ENCODE data around the gene MARCHF3. TPM values are rescaled to one million over a fixed set of nuclear protein-coding genes. Genes with fewer than 3 reads are reported as not detected.
"Not testable (repeated sequence)": the region's sequence is repeated elsewhere in the genome, so short reads cannot be mapped to it uniquely, and the experiment has no call there.

MARCHF3 gene
- polyA plus RNA-seq, 1 donor from 2014 or later, result 3.9 TPM

- not testable (repeated sequence) for H3K4me3 ChIP-seq (ENCODE audit: low read length); H3F3A ChIP-seq (ENCODE audit: insufficient read depth, low read length, poor library complexity, severe bottlenecking); H3K27ac ChIP-seq (ENCODE audit: low read length)
Measured at GRCh38 chr5:126843375-126843774, 187.0 kb downstream of the MARCHF3 start.

GRCh38 chr5:126839407-126839806 is 191.0 kb downstream of the MARCHF3 start:
- H2AFZ ChIP-seq (ENCODE audit: low read depth, low read length); H3K9ac ChIP-seq (ENCODE audit: low read length); H3K4me2 ChIP-seq (ENCODE audit: low read length); H4K20me1 ChIP-seq (ENCODE audit: insufficient read depth); H3K4me3 ChIP-seq (ENCODE audit: low read length); H3K79me2 ChIP-seq (replicated peaks; ENCODE audit: insufficient read depth, low read length); H3K9me3 ChIP-seq (ENCODE audit: low read length); H3K27ac ChIP-seq (ENCODE audit: low read length); H3K36me3 ChIP-seq (ENCODE audit: insufficient read depth, low read length); H3F3A ChIP-seq (ENCODE audit: insufficient read depth, low read length, poor library complexity, severe bottlenecking); H3K9me2 ChIP-seq (ENCODE audit: insufficient read depth, low read length); H3K27me3 ChIP-seq (ENCODE audit: insufficient read depth, low read depth, low read length): not testable (repeated sequence)

More at GRCh38 chr5:126843375-126843774, 187.0 kb downstream of the MARCHF3 start:
- H3K9ac ChIP-seq (ENCODE audit: low read length); H3K9me3 ChIP-seq (ENCODE audit: low read length); H3K27me3 ChIP-seq (ENCODE audit: insufficient read depth, low read depth, low read length); H2AFZ ChIP-seq (ENCODE audit: low read depth, low read length); H4K20me1 ChIP-seq (ENCODE audit: insufficient read depth); H3K9me2 ChIP-seq (ENCODE audit: insufficient read depth, low read length); H3K79me2 ChIP-seq (replicated peaks; ENCODE audit: insufficient read depth, low read length); H3K4me2 ChIP-seq (ENCODE audit: low read length); H3K36me3 ChIP-seq (ENCODE audit: insufficient read depth, low read length): not testable (repeated sequence)

GRCh38 chr5:126837906-126838539 is 192.3 kb downstream of the MARCHF3 start:
- Histone ChIP-seq H3F3A (ENCODE audit: insufficient read depth, low read length, poor library complexity, severe bottlenecking) (no peaks in the 10 kb centered on the region), H3K36me3 (ENCODE audit: insufficient read depth, low read length) (no peaks in the 10 kb centered on the region), H3K9me2 (ENCODE audit: insufficient read depth, low read length) (no peaks in the 10 kb centered on the region), H3K27ac (ENCODE audit: low read length) (no peak overlapping the region), H3K79me2 (replicated peaks; ENCODE audit: insufficient read depth, low read length) (no peaks in the 10 kb centered on the region), H4K20me1 (ENCODE audit: insufficient read depth) (no peaks in the 10 kb centered on the region), H3K9ac (ENCODE audit: low read length) (no peak overlapping the region), H3K4me3 (ENCODE audit: low read length) (no peak overlapping the region), H2AFZ (ENCODE audit: low read depth, low read length) (no peak overlapping the region), H3K4me2 (ENCODE audit: low read length) (no peak overlapping the region), H3K27me3 (ENCODE audit: insufficient read depth, low read depth, low read length) (no peaks in the 10 kb centered on the region), H3K9me3 (ENCODE audit: low read length) (no peaks in the 10 kb centered on the region)
- peak; percentile 61 for TF ChIP-seq CTCF (IDR thresholded peaks at IDR 0.05; ENCODE audit: poor library complexity, severe bottlenecking)
- TF ChIP-seq EZH2 (IDR thresholded peaks at IDR 0.05; ENCODE audit: borderline replicate concordance, insufficient read depth, low read length, poor library complexity, severe bottlenecking), result no peak
- TF ChIP-seq SMC3 (conservative IDR thresholded peaks at IDR 0.05; ENCODE audit: poor library complexity), result peak; percentile 69
- TF ChIP-seq RAD21 (conservative IDR thresholded peaks at IDR 0.05), result peak; percentile 63

GRCh38 chr5:126837242-126837641 is 193.1 kb downstream of the MARCHF3 start:
- Histone ChIP-seq H3K27me3 (ENCODE audit: insufficient read depth, low read depth, low read length) (no peaks in the 10 kb centered on the region), H3K9me2 (ENCODE audit: insufficient read depth, low read length) (no peaks in the 10 kb centered on the region), H3K36me3 (ENCODE audit: insufficient read depth, low read length) (no peaks in the 10 kb centered on the region), H3K4me3 (ENCODE audit: low read length) (no peak overlapping the region), H2AFZ (ENCODE audit: low read depth, low read length) (no peak overlapping the region), H3K9ac (ENCODE audit: low read length) (no peak overlapping the region), H3K27ac (ENCODE audit: low read length) (no peak overlapping the region), H3K79me2 (replicated peaks; ENCODE audit: insufficient read depth, low read length) (no peaks in the 10 kb centered on the region), H4K20me1 (ENCODE audit: insufficient read depth) (no peaks in the 10 kb centered on the region), H3K4me2 (ENCODE audit: low read length) (no peak overlapping the region), H3F3A (ENCODE audit: insufficient read depth, low read length, poor library complexity, severe bottlenecking) (no peaks in the 10 kb centered on the region), H3K9me3 (ENCODE audit: low read length) (no peaks in the 10 kb centered on the region)
- TF ChIP-seq EZH2 (IDR thresholded peaks at IDR 0.05; ENCODE audit: borderline replicate concordance, insufficient read depth, low read length, poor library complexity, severe bottlenecking) (no peak), MXI1 (conservative IDR thresholded peaks at IDR 0.05; ENCODE audit: poor library complexity, severe bottlenecking) (no peak), TAF1 (IDR thresholded peaks at IDR 0.05; ENCODE audit: low read depth) (no peak), REST (IDR thresholded peaks at IDR 0.05; ENCODE audit: borderline replicate concordance) (no peak), POLR2AphosphoS5 (IDR thresholded peaks at IDR 0.05) (no peak), EP300 (conservative IDR thresholded peaks at IDR 0.05; ENCODE audit: poor library complexity, severe bottlenecking) (no peak), CTCF (IDR thresholded peaks at IDR 0.05; ENCODE audit: poor library complexity, severe bottlenecking) (no peak), RAD21 (conservative IDR thresholded peaks at IDR 0.05) (no peak), SMC3 (conservative IDR thresholded peaks at IDR 0.05; ENCODE audit: poor library complexity) (no peak)

Measured in neural cell (in vitro differentiated cells).